Adrenal gland (tissue), 5 donors: ENCODE measurements around the gene CACNA1E.

ENCODE experiments used
- CTCF ChIP-seq, 6 experiments: fragments of 450-650 bp in 4 of 6; fragments of 200-600 bp in 2 of 6; sonication (generic) in 1 of 6; IDR thresholded peaks; 1 replicate in 5 of 6; 2 replicates in 1 of 6; pipeline versions ENCODE4 v1.5.1 to v1.8.0; 2016 to 2021; ENCODE audit warnings: antibody characterized with exemption in 6 of 6, mild to moderate bottlenecking in 2 of 6, moderate library complexity in 1 of 6
- POLR2A ChIP-seq, 2 donors: fragments of 450-650 bp; IDR thresholded peaks; one replicate each; pipeline ENCODE4 v1.6.1; 2017; ENCODE audit warnings: antibody characterized with exemption in 2 of 2, mild to moderate bottlenecking in 2 of 2, moderate library complexity in 1 of 2
- donor health status: DM: no; HTN: no; CAD: no.

GRCh38 chr1:181482521-181483284, 614 bp upstream of the CACNA1E start:
- no peak for TF ChIP-seq CTCF (IDR thresholded peaks at IDR 0.05)
- no peak for TF ChIP-seq POLR2A (IDR thresholded peaks at IDR 0.05)
